ENCODE data around the gene MRPL46. TPM values are rescaled to one million over a fixed set of nuclear protein-coding genes. Genes with fewer than 3 reads are reported as not detected.
A peak's percentile ranks its signal among the peaks of the same experiment; 100 is the strongest.

The MRPL46 gene
- total and polyA plus RNA-seq, 12 donors: 31.7 to 194 (median 45.1) TPM

DNA sequence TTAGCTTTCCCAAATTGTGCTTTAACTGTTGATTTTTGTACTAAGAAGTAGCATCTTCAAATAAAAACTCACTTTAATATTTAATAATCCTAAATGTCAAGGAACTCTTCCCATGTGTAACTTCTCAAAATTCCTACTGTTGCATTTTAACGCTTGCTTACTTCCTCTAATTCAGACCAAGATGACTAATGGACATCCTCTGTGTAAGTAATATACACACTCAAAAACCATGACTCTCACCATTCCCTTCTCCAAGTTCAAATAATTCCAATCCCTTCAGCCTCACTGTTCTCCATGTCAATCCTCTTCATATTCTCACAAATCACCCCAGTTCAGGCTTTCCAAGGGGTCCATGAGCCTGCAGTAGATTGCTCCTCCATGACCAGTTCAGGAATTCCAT is 13.0 kb downstream of the MRPL46 start:
- TF ChIP-seq, protein P1, sequence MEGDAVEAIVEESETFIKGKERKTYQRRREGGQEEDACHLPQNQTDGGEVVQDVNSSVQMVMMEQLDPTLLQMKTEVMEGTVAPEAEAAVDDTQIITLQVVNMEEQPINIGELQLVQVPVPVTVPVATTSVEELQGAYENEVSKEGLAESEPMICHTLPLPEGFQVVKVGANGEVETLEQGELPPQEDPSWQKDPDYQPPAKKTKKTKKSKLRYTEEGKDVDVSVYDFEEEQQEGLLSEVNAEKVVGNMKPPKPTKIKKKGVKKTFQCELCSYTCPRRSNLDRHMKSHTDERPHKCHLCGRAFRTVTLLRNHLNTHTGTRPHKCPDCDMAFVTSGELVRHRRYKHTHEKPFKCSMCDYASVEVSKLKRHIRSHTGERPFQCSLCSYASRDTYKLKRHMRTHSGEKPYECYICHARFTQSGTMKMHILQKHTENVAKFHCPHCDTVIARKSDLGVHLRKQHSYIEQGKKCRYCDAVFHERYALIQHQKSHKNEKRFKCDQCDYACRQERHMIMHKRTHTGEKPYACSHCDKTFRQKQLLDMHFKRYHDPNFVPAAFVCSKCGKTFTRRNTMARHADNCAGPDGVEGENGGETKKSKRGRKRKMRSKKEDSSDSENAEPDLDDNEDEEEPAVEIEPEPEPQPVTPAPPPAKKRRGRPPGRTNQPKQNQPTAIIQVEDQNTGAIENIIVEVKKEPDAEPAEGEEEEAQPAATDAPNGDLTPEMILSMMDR (IDR thresholded peaks at IDR 0.05): no peak
- TF ChIP-seq POLR2A (IDR thresholded peaks at IDR 0.05): no peak
- intact Hi-C loops (cut with DNase I): no loop called here

DNA sequence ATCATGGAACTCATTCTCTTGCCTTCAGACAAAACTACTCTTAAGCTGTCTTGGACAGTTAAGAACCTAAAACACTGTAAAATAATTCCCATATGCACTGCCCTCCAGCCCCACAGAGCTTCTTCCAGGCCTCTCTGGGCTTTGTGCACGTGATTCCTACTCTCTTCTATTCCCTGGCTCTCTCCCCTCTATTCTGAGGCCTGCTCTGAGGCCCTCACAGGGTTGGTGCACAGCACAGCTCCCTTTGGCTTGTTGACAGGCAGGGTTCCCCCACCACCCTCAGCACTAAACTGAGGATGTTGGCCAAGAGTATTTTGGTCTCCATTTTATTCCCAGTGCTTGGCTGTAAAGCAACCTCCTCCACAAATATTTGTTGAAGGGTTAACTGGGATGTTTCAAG is 13.5 kb downstream of the MRPL46 start:
- Histone ChIP-seq H3K27ac (no peak overlapping the region), H3K36me3 (replicated peaks in 1 of 2) (peaks cover 0 to 17% of the 10 kb centered on the region in 2 donors), H3K4me1 (replicated peaks in 1 of 2) (peaks cover 3 to 13% of the 10 kb centered on the region in 2 donors), H3K27me3 (no peaks in the 10 kb centered on the region), H3K9me3 (replicated peaks in 1 of 3) (no peaks in the 10 kb centered on the region), H3K4me3 (no peak overlapping the region)
- 47 to 69% (median 68%) methylated on average over 1 of the region's 1 CpG for WGBS, 4 donors
- intact Hi-C loops (cut with DNase I): no loop called here
- TF ChIP-seq, protein P1 (IDR thresholded peaks at IDR 0.05): no peak
- no peak for TF ChIP-seq POLR2A (IDR thresholded peaks at IDR 0.05)
- DNase-seq: peak in 2 of 7 donors; percentile 5 to 43

More for the DNA sequence above, 13.0 kb downstream of the MRPL46 start:
- Histone ChIP-seq H3K9me3 (replicated peaks in 1 of 3) (no peaks in the 10 kb centered on the region), H3K4me1 (replicated peaks in 1 of 2) (peaks cover 3 to 13% of the 10 kb centered on the region in 2 donors), H3K27me3 (no peaks in the 10 kb centered on the region), H3K36me3 (replicated peaks in 1 of 2) (peaks cover 0 to 23% of the 10 kb centered on the region in 2 donors), H3K27ac (no peak overlapping the region), H3K4me3 (no peak overlapping the region)
- 35 to 65% (median 37%) methylated on average over 1 of the region's 1 CpG for WGBS, 4 donors
- no peak for DNase-seq

DNA sequence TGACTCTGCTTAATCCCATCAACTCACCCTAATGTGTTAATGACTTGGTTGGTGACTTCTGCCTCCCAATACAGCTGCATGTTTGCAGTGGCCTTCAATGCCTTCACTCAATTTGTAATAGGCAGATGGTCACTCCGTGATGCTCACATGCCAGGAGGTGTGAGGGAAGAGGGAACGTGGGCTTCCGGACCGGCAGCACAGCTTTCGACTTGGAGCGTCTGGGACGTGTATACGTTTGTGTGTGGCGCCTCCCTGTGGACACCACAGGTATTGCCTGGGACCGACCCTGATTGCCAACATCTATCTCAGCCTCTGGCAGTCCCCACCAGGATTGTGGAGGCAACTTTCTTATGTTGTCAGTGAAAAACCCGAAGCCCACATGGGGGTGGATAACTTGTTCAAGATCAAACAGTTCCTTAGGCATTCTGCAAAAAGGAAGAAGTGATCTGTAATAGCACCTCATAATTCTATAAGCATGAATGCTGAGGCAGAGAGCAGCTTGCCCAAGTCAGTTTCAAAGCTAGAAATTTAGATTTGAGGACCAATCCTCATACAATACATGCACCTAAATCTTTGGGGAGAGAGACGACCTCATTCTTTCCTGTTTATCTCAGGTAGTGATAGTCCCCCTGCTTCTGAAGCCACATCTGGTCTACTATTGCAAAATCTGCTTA is 16.9 kb downstream of the MRPL46 start:
- whole genome bisulfite sequencing, 4 donors: 3 to 5% (median 3%) methylated on average over 10 to 12 of the region's 12 CpGs
- intact Hi-C loops (cut with DNase I): no loop called here
- H3K36me3 ChIP-seq (replicated peaks in 1 of 2): no peaks in the 10 kb centered on the region
- peaks cover 3 to 11% of the 10 kb centered on the region in 2 donors for H3K4me1 ChIP-seq (replicated peaks in 1 of 2)
- TF ChIP-seq POLR2A (IDR thresholded peaks at IDR 0.05): no peak
- TF ChIP-seq, protein P1 (IDR thresholded peaks at IDR 0.05): peak; percentile 49 to 67 (median 62)
- H3K9me3 ChIP-seq (replicated peaks in 1 of 3): no peaks in the 10 kb centered on the region
- no peak overlapping the region for H3K27ac ChIP-seq
- H3K27me3 ChIP-seq: no peaks in the 10 kb centered on the region
- peak; percentile 54 to 88 (median 73) for DNase-seq
- no peak overlapping the region for H3K4me3 ChIP-seq

DNA sequence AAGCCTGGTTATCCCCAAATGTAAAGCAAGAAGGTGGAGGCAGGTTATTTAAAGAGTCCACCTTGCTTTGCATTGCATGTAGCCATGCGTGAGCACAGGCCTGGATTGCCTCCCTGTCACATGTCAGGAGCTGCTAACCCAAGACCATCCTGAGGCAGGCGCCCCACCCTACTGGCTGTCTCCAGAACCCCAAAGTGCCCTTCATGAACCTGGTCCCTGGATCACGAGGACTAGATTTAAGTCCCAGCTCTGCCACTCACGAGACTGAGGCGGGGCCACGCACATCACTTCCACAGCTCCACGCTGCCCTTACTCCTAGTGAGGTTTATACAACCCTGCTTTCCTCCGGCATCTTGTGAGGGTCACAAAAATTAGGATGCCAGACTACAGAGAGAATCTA is 17.6 kb downstream of the MRPL46 start:
- intact Hi-C loops (cut with DNase I): no loop called here
- H3K27me3 ChIP-seq: no peaks in the 10 kb centered on the region
- no peaks in the 10 kb centered on the region for H3K36me3 ChIP-seq (replicated peaks in 1 of 2)
- no peak overlapping the region for H3K4me3 ChIP-seq
- TF ChIP-seq POLR2A (IDR thresholded peaks at IDR 0.05): no peak
- TF ChIP-seq, protein P1 (IDR thresholded peaks at IDR 0.05): no peak
- WGBS, 4 donors: 80 to 89% (median 88%) methylated on average over 8 of the region's 8 CpGs
- peak in 2 of 7 donors; percentile 8 to 41 for DNase-seq
- H3K9me3 ChIP-seq (replicated peaks in 1 of 3): no peaks in the 10 kb centered on the region
- H3K27ac ChIP-seq: no peak overlapping the region
- peaks cover 0 to 4% of the 10 kb centered on the region in 2 donors for H3K4me1 ChIP-seq (replicated peaks in 1 of 2)
